Measurements from ENCODE around the gene CRAMP1.
"Not testable (repeated sequence)": the region's sequence is repeated elsewhere in the genome, so short reads cannot be mapped to it uniquely, and the experiment has no call there.

Gene CRAMP1

GRCh38 chr16:1678500-1679098 is 66.4 kb downstream of the CRAMP1 start:
- peak; percentile 49 for DNase-seq (ENCODE audit: low spot score)

GRCh38 chr16:1680361-1680760 is 68.2 kb downstream of the CRAMP1 start:
- DNase-seq (ENCODE audit: low spot score): no peak

GRCh38 chr16:1681032-1681431 is 68.9 kb downstream of the CRAMP1 start:
- no peak for DNase-seq (ENCODE audit: low spot score)

- DNase-seq (ENCODE audit: low spot score): peak; percentile 71
These were observed 75.5 kb downstream of the CRAMP1 start for GRCh38 chr16:1687427-1688316.

GRCh38 chr16:1688807-1689560 is 76.8 kb downstream of the CRAMP1 start:
- DNase-seq (ENCODE audit: low spot score): no peak

- DNase-seq (ENCODE audit: low spot score): no peak
These were observed 77.7 kb downstream of the CRAMP1 start for GRCh38 chr16:1689853-1690252.

GRCh38 chr16:1690810-1691209 is 78.7 kb downstream of the CRAMP1 start:
- no peak for DNase-seq (ENCODE audit: low spot score)

- no peak for DNase-seq (ENCODE audit: low spot score)
These were observed 79.1 kb downstream of the CRAMP1 start for GRCh38 chr16:1691276-1691675.

- DNase-seq (ENCODE audit: low spot score): no peak
These were observed 79.8 kb downstream of the CRAMP1 start for GRCh38 chr16:1691956-1692355.

- no peak for DNase-seq (ENCODE audit: low spot score)
These were observed 84.7 kb downstream of the CRAMP1 start for GRCh38 chr16:1696863-1697262.

- no peak for DNase-seq (ENCODE audit: low spot score)
These were observed 86.5 kb downstream of the CRAMP1 start for GRCh38 chr16:1698680-1699079.

- DNase-seq (ENCODE audit: low spot score): no peak
These were observed 88.1 kb downstream of the CRAMP1 start for GRCh38 chr16:1700246-1700645.

- DNase-seq (ENCODE audit: low spot score): no peak
These were observed 89.2 kb downstream of the CRAMP1 start for GRCh38 chr16:1701216-1701878.

GRCh38 chr16:1705324-1705687 is 93.1 kb downstream of the CRAMP1 start:
- not testable (repeated sequence) for DNase-seq (ENCODE audit: low spot score)

- DNase-seq (ENCODE audit: low spot score): peak; percentile 85
These were observed 93.7 kb downstream of the CRAMP1 start, which contains the start of gene MAPK8IP3 for GRCh38 chr16:1705688-1706385. Gene MAPK8IP3 (plus strand): TSS chr16:1706195. CDS start chr16:1706340, 145 bp downstream.

- no peak for DNase-seq (ENCODE audit: low spot score)
These were observed 94.4 kb downstream of the CRAMP1 start for GRCh38 chr16:1706386-1707192.

GRCh38 chr16:1707193-1707790 is 95.1 kb downstream of the CRAMP1 start:
- DNase-seq (ENCODE audit: low spot score): peak; percentile 51

- no peak for DNase-seq (ENCODE audit: low spot score)
These were observed 96.1 kb downstream of the CRAMP1 start for GRCh38 chr16:1708083-1708767.

GRCh38 chr16:1708768-1709180 is 96.6 kb downstream of the CRAMP1 start:
- peak; percentile 73 for DNase-seq (ENCODE audit: low spot score)

- DNase-seq (ENCODE audit: low spot score): no peak
These were observed 97.2 kb downstream of the CRAMP1 start for GRCh38 chr16:1709356-1709755.

Measured in cerebellar cortex (tissue), 1 donor.